Hepatocyte (in vitro differentiated cells): Measurements from ENCODE around the gene CCDC167. TPM values are rescaled to one million over a fixed set of nuclear protein-coding genes. Genes with fewer than 3 reads are reported as not detected.

Experiments used
- DNase-seq: peaks from one replicate; pipeline ENCODE4 v3.0.0-alpha.2; 2016; ENCODE audit warnings: low spot score
- H2AFZ ChIP-seq: fragments of 200-600 bp; sonication (generic); 2 replicates; pipeline ENCODE4 v1.6.0; 2016; ENCODE audit warnings: antibody characterized with exemption, mild to moderate bottlenecking
- H3K27ac ChIP-seq: fragments of 200-600 bp; sonication (generic); 2 replicates; pipeline ENCODE4 v1.5.1; 2016; ENCODE audit warnings: mild to moderate bottlenecking
- H3K27me3 ChIP-seq: fragments of 200-600 bp; sonication (generic); 2 replicates; pipeline ENCODE4 v1.6.1; 2016
- H3K36me3 ChIP-seq: fragments of 200-600 bp; sonication (generic); replicated peaks from 2 replicates; pipeline ENCODE4 v1.5.1; 2016; ENCODE audit warnings: low read depth; ENCODE audit not compliant: insufficient read depth
- H3K4me1 ChIP-seq: fragments of 200-600 bp; sonication (generic); 2 replicates; pipeline ENCODE4 v1.5.1; 2016; ENCODE audit warnings: mild to moderate bottlenecking, moderate library complexity; ENCODE audit not compliant: insufficient read depth
- H3K4me2 ChIP-seq: fragments of 200-600 bp; sonication (generic); 2 replicates; pipeline ENCODE4 v1.6.0; 2016
- H3K4me3 ChIP-seq: fragments of 200-600 bp; sonication (generic); 2 replicates; pipeline ENCODE4 v1.5.1; 2016; ENCODE audit warnings: mild to moderate bottlenecking
- H3K79me2 ChIP-seq: fragments of 200-600 bp; sonication (generic); 2 replicates; pipeline ENCODE4 v1.6.0; 2017; ENCODE audit warnings: mild to moderate bottlenecking
- H3K9me2 ChIP-seq: fragments of 200-600 bp; sonication (generic); replicated peaks from 2 replicates; pipeline ENCODE4 v1.6.0; 2017; ENCODE audit warnings: mild to moderate bottlenecking; ENCODE audit not compliant: insufficient read depth
- H3K9me3 ChIP-seq: fragments of 200-600 bp; sonication (generic); 2 replicates; pipeline ENCODE4 v1.5.1; 2016; ENCODE audit warnings: low read depth, mild to moderate bottlenecking
- H4K20me1 ChIP-seq: fragments of 200-600 bp; sonication (generic); 2 replicates; pipeline ENCODE4 v1.6.0; 2016; ENCODE audit warnings: mild to moderate bottlenecking; ENCODE audit not compliant: insufficient read depth, poor library complexity, severe bottlenecking
- EZH2 ChIP-seq: fragments of 200-600 bp; sonication (generic); IDR thresholded peaks from 2 replicates; pipeline ENCODE4 v1.6.1; 2016; ENCODE audit warnings: antibody characterized with exemption, mild to moderate bottlenecking, borderline replicate concordance
- EZH2phosphoT487 ChIP-seq: fragments of 200-600 bp; sonication (generic); IDR thresholded peaks from one replicate; pipeline ENCODE4 v1.6.1; 2018; ENCODE audit warnings: antibody characterized with exemption, mild to moderate bottlenecking, low read depth, moderate library complexity; ENCODE audit not compliant: unreplicated experiment, severe bottlenecking
- WGBS: methylation state at CpG from one replicate; pipeline ENCODE4 v1.1.6; 2016; ENCODE audit warnings: low lambda C conversion rate; ENCODE audit errors: missing lambda C conversion rate; 5-methylcytosine and 5-hydroxymethylcytosine counted together
- polyA plus RNA-seq: library from polyadenylated mRNA; unstranded; fragments of >200 nt; fragmentation: Nextera tagmentation; extraction: Ambion mirVana; gene quantifications from 2 replicates; pipeline ENCODE4 v1.2.1, GENCODE V29; 2016
- total RNA-seq: library from RNA; depleted of rRNA; stranded (reverse); fragments of >200 nt; gene quantifications from 2 replicates; pipeline ENCODE4 v1.2.3, GENCODE V29; 2014
- TF ChIP-seq, protein P1 (sequence below): fragments of 200-600 bp; sonication (generic); IDR thresholded peaks from 2 replicates; pipeline ENCODE4 v1.5.1; 2016; ENCODE audit warnings: antibody characterized with exemption, mild to moderate bottlenecking; ENCODE audit not compliant: poor library complexity

The CCDC167 gene
- total RNA-seq: 17.8 and 32.5 TPM in 2 replicates
- polyA plus RNA-seq: 60.5 and 66.1 TPM in 2 replicates

DNA sequence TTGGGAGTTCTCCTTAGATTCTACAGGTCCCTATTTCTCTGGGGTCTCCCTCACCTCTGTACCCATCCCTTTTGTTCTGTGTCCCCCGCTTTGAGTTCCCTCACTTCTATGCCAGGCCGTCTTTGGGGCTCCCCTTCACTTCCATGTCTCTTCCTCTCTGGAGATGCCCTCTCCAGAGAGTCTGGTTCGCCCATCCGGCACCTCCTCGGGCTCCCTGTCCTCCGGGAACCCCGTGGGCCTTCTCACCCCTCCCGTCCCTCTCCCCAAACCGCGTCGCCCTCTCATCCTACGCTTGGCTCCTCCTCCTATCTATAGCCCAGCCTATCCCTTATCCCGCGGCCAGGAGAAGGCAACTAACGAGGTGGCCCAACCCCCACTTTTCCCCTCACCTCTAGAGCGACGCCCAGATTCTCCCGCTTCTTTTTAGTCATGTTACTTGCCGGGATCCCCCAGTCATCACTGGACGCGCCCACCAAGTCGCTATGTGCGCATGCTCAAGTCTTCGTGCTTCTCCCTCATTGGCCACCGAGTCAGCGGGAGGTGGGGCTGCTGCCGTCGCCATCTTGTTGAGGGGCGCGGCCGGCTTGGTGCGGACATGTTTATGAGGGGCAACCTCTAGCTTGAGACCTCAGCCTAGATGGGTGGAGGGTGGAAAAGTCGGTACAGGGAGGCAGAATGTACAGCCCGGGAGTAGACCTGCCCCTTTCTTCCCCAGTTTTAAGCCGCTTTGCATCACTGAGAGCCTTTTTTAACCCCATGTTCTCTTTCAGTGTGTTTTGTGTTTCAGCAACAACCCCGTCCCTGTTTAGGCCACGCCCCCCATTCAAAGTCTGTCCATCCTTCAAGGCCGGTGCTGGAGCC is at the start of gene CCDC167:
Gene CCDC167, minus strand, starts transcription at position 461 of the 861 bp plus-strand sequence. Its CDS starts 30 bp downstream, at position 431.
- 2% methylated on average over 38 of the region's 38 CpGs for WGBS
- H3K4me3 ChIP-seq: peak within 1 kb of the TSS; percentile 34
- peak; percentile 98 for DNase-seq
- no peaks in the 10 kb centered on the region for H4K20me1 ChIP-seq
- H3K4me1 ChIP-seq: peaks cover 3% of the 10 kb centered on the region
- no peak within 1 kb of the TSS for H3K27ac ChIP-seq
- H3K9me2 ChIP-seq: no peaks in the 10 kb centered on the region
- H2AFZ ChIP-seq: peak within 1 kb of the TSS; percentile 54
- no peaks in the 10 kb centered on the region for H3K36me3 ChIP-seq
- H3K4me2 ChIP-seq: peak within 1 kb of the TSS; percentile 78
- H3K79me2 ChIP-seq: peaks cover 3% of the 10 kb centered on the region
- H3K9me3 ChIP-seq: no peaks in the 10 kb centered on the region
- TF ChIP-seq EZH2phosphoT487 (no peak), EZH2 (no peak)
- TF ChIP-seq, protein P1, sequence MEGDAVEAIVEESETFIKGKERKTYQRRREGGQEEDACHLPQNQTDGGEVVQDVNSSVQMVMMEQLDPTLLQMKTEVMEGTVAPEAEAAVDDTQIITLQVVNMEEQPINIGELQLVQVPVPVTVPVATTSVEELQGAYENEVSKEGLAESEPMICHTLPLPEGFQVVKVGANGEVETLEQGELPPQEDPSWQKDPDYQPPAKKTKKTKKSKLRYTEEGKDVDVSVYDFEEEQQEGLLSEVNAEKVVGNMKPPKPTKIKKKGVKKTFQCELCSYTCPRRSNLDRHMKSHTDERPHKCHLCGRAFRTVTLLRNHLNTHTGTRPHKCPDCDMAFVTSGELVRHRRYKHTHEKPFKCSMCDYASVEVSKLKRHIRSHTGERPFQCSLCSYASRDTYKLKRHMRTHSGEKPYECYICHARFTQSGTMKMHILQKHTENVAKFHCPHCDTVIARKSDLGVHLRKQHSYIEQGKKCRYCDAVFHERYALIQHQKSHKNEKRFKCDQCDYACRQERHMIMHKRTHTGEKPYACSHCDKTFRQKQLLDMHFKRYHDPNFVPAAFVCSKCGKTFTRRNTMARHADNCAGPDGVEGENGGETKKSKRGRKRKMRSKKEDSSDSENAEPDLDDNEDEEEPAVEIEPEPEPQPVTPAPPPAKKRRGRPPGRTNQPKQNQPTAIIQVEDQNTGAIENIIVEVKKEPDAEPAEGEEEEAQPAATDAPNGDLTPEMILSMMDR: no peak
- H3K27me3 ChIP-seq: no peaks in the 10 kb centered on the region

DNA sequence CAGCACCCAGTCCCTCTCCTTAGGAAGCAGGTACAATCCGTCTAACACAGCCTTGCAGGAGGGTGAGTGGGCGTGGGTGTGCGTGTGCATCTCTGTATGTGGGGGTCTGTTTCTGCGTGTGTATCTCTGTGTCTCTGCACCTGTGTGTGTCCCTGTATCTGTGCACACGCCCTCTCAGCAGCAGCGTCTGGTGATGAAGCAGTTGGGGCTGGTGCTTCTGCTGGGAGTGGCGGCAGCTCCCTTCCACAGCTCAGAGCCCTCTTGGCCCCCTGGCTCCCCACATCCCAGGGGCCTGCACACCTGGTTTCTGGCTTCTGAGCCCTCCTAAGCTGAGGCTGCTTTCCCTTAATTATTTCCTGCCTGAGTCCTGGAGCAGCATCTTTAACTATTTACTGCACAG is 49.5 kb upstream of the CCDC167 start:
- Histone ChIP-seq H3K27ac (no peak overlapping the region), H3K36me3 (no peaks in the 10 kb centered on the region), H4K20me1 (no peaks in the 10 kb centered on the region), H3K79me2 (no peaks in the 10 kb centered on the region), H3K27me3 (no peaks in the 10 kb centered on the region), H3K9me3 (no peaks in the 10 kb centered on the region), H2AFZ (no peak overlapping the region), H3K4me3 (no peak overlapping the region), H3K9me2 (no peaks in the 10 kb centered on the region), H3K4me1 (peaks cover 3% of the 10 kb centered on the region), H3K4me2 (no peak overlapping the region)
- TF ChIP-seq EZH2 (no peak), EZH2phosphoT487 (no peak)
- TF ChIP-seq, protein P1: no peak
- WGBS: 68% methylated on average over 7 of the region's 7 CpGs
- DNase-seq: no peak

DNA sequence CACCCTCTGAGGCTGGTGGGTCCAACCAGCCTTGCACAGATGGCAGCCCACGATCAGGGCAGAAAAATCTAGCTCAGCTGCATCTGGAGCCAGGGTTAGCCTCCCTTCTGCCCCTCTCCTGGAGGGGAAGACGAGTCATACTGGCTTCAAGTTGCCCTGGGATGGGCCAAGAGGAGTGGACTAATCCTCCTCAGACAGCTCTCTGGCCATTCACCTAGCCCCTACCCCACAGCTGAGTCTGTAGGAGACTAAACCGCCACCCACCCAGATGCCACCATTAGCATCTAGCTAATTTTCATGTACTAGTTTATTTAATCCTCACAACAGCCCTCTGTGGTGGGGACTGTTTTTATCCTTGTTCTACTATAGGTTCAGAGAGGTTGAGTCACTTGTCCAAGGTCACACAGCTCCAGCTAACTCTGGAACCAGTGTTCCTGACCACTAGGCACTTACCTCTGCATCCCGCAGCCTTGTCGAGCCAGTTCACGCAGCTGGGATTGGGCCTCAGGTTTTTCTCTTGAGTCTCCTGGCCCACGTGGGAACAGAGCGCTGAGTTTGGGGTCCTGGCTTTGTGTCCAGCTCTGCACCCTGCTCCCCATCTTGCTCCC is 48.5 kb upstream of the CCDC167 start:
- H2AFZ ChIP-seq: no peak overlapping the region

More for the DNA sequence above, 48.5 kb upstream of the CCDC167 start:
- no peaks in the 10 kb centered on the region for H3K79me2 ChIP-seq
- no peak overlapping the region for H3K4me2 ChIP-seq
- H3K4me3 ChIP-seq: no peak overlapping the region
- TF ChIP-seq, protein P1: no peak
- TF ChIP-seq EZH2 (no peak), EZH2phosphoT487 (no peak)
- no peaks in the 10 kb centered on the region for H3K27me3 ChIP-seq
- H3K27ac ChIP-seq: no peak overlapping the region
- H3K36me3 ChIP-seq: no peaks in the 10 kb centered on the region
- H3K9me3 ChIP-seq: no peaks in the 10 kb centered on the region
- no peaks in the 10 kb centered on the region for H3K4me1 ChIP-seq
- H3K9me2 ChIP-seq: no peaks in the 10 kb centered on the region
- H4K20me1 ChIP-seq: no peaks in the 10 kb centered on the region
- WGBS: 79% methylated on average over 8 of the region's 8 CpGs
- DNase-seq: no peak
